ENCODE results near the gene JAZF1.
A peak's percentile ranks its signal among the peaks of the same experiment; 100 is the strongest.
"Not testable (repeated sequence)": the region's sequence is repeated elsewhere in the genome, so short reads cannot be mapped to it uniquely, and the experiment has no call there.

The JAZF1 gene

DNA sequence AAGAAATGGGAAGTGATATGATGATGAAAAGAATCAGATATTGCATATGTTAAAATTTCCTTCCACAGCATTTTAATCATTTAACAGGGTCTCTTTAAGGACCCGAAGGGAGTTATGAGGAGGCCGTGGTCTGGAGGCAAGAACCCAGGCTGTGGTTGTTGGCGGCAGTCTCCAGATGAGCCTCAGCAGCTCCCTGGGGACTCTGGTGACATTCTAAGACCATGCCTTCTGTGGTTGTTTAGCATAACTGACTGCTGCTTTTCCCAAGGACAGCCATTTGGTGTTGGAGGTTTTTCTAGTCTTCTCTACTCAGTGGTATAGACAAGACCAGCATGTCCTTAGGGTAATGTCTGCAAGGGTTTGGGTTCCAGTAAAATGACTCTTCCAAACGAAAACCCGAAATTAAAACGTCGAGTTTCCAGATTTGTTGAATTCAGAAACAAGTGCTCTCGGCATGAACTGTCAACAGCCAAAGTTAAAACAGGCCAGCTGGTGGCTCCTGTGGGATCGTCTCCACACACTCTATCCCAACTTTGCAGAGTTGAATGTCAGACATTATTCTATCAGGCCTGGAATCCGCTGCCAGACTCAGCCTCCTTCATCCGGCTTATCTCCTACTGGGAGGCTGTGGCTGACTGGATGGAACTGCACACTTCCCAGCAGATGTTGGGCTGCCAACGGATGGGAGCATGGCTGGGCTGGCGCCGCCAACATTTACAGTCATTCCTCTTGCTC is 257.5 kb downstream of the JAZF1 start:
- TF ChIP-seq, protein P1, sequence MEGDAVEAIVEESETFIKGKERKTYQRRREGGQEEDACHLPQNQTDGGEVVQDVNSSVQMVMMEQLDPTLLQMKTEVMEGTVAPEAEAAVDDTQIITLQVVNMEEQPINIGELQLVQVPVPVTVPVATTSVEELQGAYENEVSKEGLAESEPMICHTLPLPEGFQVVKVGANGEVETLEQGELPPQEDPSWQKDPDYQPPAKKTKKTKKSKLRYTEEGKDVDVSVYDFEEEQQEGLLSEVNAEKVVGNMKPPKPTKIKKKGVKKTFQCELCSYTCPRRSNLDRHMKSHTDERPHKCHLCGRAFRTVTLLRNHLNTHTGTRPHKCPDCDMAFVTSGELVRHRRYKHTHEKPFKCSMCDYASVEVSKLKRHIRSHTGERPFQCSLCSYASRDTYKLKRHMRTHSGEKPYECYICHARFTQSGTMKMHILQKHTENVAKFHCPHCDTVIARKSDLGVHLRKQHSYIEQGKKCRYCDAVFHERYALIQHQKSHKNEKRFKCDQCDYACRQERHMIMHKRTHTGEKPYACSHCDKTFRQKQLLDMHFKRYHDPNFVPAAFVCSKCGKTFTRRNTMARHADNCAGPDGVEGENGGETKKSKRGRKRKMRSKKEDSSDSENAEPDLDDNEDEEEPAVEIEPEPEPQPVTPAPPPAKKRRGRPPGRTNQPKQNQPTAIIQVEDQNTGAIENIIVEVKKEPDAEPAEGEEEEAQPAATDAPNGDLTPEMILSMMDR (conservative IDR thresholded peaks at IDR 0.05; ENCODE audit: low read depth, low read length): no peak
- no peak overlapping the region for H3K27ac ChIP-seq
- no peaks in the 10 kb centered on the region for H3K27me3 ChIP-seq (ENCODE audit: insufficient read depth, low read depth)
- no peak overlapping the region for H3K4me3 ChIP-seq (IDR thresholded peaks at IDR 0.05; ENCODE audit: insufficient read depth, low read depth, low read length)
- no peaks in the 10 kb centered on the region for H3K36me3 ChIP-seq (ENCODE audit: insufficient read depth)
- peaks cover 16% of the 10 kb centered on the region for H3K4me1 ChIP-seq (ENCODE audit: low read depth, poor library complexity, severe bottlenecking)
- no peaks in the 10 kb centered on the region for H3K79me2 ChIP-seq (ENCODE audit: insufficient read depth, low read depth)
- no peak overlapping the region for H3K4me2 ChIP-seq
- no peak overlapping the region for H2AFZ ChIP-seq (ENCODE audit: low read depth)
- no peak overlapping the region for H3K9ac ChIP-seq
- H4K20me1 ChIP-seq (ENCODE audit: insufficient read depth): no peaks in the 10 kb centered on the region

DNA sequence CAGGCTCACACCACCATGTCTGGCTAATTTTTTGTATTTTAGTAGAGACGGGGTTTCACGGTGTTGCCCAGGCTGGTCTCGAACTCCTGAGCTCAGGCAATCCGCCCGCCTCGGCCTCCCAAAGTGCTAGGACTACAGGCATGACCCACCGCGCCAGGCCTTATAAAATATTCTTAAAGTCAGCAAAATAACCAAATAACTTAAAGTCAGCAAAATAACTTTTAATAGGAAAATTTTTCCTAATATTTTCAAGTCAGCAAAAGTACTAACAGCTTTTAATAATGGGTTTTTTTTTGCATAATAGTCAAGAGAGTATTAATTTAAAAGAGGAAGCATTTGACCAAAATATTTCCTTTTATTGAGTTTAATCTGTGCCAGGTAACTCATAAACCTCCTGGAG is 258.2 kb downstream of the JAZF1 start:
- H2AFZ ChIP-seq (ENCODE audit: low read depth); H3K4me3 ChIP-seq (IDR thresholded peaks at IDR 0.05; ENCODE audit: insufficient read depth, low read depth, low read length); H3K27ac ChIP-seq; H3K9ac ChIP-seq; H3K79me2 ChIP-seq (ENCODE audit: insufficient read depth, low read depth); H3K27me3 ChIP-seq (ENCODE audit: insufficient read depth, low read depth); H3K36me3 ChIP-seq (ENCODE audit: insufficient read depth); H4K20me1 ChIP-seq (ENCODE audit: insufficient read depth); H3K4me2 ChIP-seq: not testable (repeated sequence)
- H3K4me1 ChIP-seq (ENCODE audit: low read depth, poor library complexity, severe bottlenecking): peaks cover 11% of the 10 kb centered on the region

DNA sequence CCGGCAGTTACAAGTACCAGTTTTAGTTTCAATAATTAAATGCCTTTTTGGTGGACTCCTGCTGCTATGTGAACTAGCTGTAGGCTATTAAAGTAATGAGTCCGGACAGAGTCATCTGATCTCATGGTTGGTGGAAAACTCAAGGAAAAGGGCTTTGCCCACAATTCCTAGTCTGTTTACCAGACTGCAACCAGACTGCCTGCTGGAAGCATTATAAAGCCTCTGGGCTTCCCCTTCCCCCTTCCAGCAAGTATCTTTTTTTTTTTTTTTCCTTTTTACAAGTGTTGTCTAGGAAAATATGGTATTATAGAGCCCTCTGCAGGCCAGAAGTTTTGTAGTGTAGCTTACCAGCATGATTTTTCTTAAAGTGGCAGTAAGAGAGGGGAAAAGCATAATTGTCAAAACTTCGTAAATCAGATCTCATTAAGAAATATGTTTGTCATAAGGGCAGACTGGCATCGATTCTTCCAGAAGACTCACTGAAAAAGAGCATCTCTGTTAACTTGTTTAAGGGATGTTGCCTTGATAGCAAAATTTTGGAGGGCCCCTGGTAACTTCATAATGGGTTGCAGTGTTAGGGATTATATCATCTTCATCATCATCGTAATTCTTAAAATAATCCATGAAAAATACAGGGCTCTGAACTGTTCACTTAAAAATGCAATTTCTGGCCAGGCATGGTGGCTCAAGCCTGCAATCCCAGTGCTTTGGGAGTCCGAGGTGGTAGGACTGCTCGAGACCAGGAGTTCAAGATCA is 259.3 kb downstream of the JAZF1 start:
- H3K4me3 ChIP-seq (IDR thresholded peaks at IDR 0.05; ENCODE audit: insufficient read depth, low read depth, low read length): no peak overlapping the region
- no peaks in the 10 kb centered on the region for H3K36me3 ChIP-seq (ENCODE audit: insufficient read depth)
- H3K27ac ChIP-seq: no peak overlapping the region
- H3K79me2 ChIP-seq (ENCODE audit: insufficient read depth, low read depth): no peaks in the 10 kb centered on the region
- TF ChIP-seq, protein P1 (conservative IDR thresholded peaks at IDR 0.05; ENCODE audit: low read depth, low read length): peak; percentile 88
- 0 out of 2 replicates have a peak overlapping the region, but pooled peaks have one; percentile 5 for H2AFZ ChIP-seq (ENCODE audit: low read depth)
- H4K20me1 ChIP-seq (ENCODE audit: insufficient read depth): no peaks in the 10 kb centered on the region
- no peak overlapping the region for H3K9ac ChIP-seq
- H3K27me3 ChIP-seq (ENCODE audit: insufficient read depth, low read depth): no peaks in the 10 kb centered on the region
- peak overlapping the region; percentile 41 for H3K4me2 ChIP-seq
- peaks cover 11% of the 10 kb centered on the region for H3K4me1 ChIP-seq (ENCODE audit: low read depth, poor library complexity, severe bottlenecking)

DNA sequence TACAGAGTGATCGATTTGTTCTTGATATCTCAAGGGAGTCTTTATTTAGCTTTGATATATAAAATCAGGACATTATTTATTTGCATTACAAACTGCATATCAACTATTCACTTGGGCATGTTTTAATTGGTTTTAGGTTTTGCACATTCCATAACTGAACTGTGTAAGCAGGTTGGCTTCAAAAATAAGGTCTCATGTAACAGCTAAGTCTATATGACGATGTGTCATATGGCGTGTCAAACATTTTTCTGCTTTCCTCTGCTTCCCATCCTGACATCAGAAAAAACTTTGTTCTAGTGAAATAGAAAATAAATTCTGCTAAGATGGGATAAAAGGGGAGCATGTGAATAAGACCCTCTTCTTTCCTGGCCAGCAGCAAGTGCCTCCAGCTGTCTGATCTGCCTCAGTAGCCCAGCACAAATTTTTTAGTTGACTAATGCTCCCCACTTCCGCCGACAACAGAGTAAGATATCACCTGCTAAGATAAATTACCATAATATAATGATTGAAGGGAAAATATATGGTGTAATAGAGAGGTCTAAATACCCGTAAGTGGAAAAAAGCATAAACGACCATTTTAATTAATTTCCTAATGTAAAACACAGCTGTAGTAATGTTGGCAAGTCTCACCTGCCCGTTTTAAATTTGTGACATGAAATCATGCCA is 260.2 kb downstream of the JAZF1 start:
- Histone ChIP-seq H3K27ac (no peak overlapping the region), H3K4me2 (peak overlapping the region; percentile 41), H3K4me3 (IDR thresholded peaks at IDR 0.05; ENCODE audit: insufficient read depth, low read depth, low read length) (no peak overlapping the region), H3K9ac (no peak overlapping the region), H3K27me3 (ENCODE audit: insufficient read depth, low read depth) (no peaks in the 10 kb centered on the region), H2AFZ (ENCODE audit: low read depth) (no peak overlapping the region), H3K36me3 (ENCODE audit: insufficient read depth) (no peaks in the 10 kb centered on the region), H3K79me2 (ENCODE audit: insufficient read depth, low read depth) (no peaks in the 10 kb centered on the region), H3K4me1 (ENCODE audit: low read depth, poor library complexity, severe bottlenecking) (peaks cover 11% of the 10 kb centered on the region), H4K20me1 (ENCODE audit: insufficient read depth) (no peaks in the 10 kb centered on the region)
- TF ChIP-seq, protein P1 (conservative IDR thresholded peaks at IDR 0.05; ENCODE audit: low read depth, low read length): no peak
